HG03060 (cell line): ENCODE measurements around the gene SEPTIN2.
"Not testable (repeated sequence)": the region's sequence is repeated elsewhere in the genome, so short reads cannot be mapped to it uniquely, and the experiment has no call there.

Experiments
- ATAC-seq: cut with Tn5 transposase; IDR thresholded peaks from one replicate; pipeline ENCODE4 v1.9.1; 2021; ENCODE audit warnings: low read depth, moderate number of reproducible peaks; ENCODE audit not compliant: unreplicated experiment

Gene SEPTIN2

DNA sequence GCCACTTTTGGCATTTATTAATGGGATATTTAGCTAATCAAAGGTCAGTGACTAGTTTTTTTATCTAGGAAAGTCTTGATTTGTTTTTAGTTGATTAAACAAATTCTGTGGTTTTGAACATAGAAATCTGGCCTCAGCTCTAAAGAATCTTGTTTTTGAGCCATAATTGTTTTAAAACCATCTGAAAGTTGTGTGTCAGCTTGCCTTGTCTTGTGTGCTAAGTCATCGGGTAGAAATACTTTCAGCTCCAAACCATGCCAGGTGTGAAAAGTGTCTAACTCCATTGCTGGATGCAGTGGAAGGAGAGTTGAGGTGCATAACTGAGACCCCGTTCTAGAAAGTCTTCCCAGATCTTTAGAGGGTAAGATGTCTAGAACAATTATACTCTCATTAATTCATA lies 63.1 kb downstream of the SEPTIN2 start:
- ATAC-seq: no peak

DNA sequence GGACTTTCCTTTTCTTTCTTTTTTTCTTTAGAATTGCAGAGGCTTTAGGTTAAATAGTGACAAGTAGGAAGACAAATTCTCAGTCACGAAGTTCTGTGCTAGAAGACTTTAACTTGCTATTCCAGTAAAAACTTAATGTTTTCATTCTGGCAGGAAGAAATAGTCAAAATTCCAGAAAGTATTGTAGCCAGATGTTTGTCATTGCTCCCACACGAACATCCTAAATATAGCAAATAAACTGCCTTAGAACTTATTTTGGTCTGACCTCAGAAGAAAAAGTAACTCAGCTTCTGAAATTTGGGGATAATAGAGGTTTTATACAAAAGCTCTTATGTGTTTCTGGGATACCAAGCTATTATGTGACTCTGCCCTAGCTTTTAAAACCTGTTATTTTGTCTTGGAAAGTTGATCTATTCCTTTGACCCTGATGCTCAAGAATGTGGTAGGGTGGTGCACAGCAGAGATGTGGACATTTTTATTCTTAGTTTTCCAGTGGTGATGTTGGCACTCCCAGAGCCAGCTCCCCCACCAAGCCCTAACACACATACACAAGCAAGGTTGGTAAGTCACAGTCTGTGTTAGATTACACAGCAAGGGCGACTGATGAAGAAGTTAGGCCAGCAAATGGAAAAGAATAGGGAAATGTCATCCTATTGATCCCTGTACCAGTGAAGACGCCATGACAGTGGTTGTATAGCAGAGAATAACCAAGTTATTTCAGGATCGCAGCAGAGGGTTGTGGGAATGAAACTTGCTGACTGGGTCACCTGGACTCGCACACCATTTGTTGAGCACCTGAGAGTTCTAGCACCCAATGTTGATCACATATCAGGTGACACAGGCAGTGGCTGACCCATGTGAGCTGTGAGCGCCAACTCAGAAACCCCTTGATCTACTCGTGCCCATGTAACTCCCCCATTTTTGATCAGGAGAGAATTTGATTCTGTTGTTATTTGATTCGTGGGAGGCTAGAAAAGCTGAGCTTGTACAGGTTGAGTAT lies 64.1 kb downstream of the SEPTIN2 start:
- ATAC-seq: no peak

DNA sequence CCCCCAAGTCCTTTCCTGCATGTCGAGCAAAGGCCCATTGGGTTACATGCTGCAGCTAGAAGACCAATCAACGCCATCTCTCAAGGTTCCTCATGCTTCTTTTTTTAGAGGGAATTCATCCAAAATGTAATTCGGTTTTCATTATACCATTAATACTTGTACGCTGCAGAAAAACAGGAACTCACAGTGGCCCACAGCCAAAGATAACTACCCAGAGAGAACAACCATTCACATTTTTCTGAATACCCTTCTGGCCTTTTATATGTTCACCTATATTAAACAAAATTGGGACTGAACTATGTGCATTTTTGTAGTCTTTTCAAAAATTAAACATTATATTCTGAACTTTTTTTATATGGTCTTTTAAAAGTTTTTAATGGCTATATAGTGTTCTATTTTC lies 66.1 kb downstream of the SEPTIN2 start:
- no peak for ATAC-seq

DNA sequence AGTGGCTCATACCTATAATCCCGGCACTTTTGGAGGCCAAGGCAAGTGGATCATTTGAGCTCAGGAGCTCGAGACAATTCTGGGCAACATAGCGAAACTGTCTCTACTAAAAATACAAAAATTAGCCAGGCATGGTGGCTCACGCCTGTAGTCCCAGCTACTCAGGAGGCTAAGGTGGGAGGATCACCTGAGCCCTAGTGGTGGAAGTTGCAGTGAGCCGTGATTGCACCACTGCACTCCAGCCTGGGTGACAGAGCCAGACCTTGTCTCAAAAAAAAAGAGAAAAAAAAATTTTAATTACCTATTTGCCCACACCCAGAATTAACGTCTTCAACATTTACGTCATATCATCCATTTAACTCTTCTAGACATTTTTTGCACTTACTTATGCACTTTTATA lies 69.7 kb downstream of the SEPTIN2 start:
- ATAC-seq: not testable (repeated sequence)

DNA sequence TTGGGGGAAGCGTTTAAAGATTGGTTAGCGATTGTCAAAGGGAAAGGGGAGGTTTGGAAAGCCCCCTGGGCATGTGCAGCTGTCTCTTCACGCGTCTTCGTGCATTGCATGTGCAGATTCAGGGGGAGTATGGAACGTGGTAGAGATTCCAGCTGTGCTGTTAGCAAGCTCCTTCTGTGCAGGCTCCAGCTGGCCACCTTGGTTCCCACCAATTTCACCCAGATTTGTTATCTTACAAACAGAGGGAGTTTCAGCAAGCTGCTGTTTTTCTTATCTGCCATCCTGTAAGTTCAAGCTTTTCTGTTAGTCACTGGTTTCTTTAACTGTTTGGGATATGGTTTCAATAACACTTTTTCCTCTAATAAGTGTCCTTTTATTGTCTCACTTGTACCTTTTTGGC lies 70.8 kb downstream of the SEPTIN2 start:
- no peak for ATAC-seq

DNA sequence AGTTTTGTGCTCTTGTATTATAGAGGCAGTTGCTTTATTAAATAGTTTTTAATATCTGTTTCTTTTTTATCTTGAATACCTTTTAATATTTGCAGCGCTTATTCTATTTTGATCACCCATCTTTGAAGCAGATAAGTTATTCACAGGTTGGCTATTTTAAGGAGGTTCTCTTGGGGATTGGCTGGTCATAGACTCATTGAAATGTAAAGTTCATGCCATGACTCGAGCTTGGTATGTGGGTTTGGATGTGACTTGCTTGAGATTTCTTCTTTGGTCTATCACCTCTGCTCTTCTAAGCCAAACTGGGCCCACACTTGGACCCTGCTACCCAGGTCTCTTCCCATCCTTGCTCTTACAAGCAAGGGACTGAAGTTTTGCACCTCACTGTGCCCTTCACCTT lies 74.0 kb downstream of the SEPTIN2 start:
- no peak for ATAC-seq

DNA sequence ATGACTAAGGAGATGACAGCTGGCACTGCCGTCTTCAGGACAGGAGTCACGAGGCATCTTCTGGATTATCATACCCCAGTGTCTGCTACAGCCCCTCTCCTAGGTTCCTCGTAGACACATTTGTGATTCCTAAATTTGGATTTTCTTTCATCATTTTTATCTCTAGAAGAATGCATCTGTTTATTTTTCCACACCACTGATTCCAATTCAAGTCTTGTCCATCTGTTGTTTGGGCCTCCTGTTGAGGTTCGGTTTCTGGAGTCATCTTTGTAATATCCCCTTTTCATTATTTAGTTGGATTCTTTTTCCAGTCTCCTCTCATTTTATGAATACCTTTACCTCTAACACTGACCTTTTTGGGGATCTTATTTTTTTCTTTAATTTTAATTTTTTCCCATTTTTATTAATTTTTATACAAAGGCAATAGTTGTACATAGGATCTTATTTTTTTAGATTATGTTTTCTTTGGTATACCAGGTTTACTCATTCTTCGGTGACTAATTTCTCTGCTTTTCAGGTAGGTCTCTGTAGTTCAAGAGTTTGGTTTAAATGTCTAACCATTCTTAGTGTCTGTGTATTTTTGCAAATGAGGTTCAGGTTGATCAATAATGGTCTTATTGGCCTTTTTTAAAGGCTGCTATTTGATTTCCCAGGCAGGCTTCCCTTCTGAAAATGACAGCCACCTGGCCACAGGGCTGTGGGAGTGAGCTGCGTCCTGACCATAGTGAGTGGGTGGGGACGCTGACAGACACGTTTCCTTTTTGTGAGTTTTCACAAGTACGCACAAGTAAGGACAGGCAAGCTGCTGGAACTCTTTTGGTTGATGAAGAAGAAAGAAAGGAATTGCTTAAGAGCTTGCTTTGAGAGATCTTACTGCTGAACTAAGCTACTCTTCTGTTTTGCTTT lies 74.8 kb downstream of the SEPTIN2 start:
- no peak for ATAC-seq

DNA sequence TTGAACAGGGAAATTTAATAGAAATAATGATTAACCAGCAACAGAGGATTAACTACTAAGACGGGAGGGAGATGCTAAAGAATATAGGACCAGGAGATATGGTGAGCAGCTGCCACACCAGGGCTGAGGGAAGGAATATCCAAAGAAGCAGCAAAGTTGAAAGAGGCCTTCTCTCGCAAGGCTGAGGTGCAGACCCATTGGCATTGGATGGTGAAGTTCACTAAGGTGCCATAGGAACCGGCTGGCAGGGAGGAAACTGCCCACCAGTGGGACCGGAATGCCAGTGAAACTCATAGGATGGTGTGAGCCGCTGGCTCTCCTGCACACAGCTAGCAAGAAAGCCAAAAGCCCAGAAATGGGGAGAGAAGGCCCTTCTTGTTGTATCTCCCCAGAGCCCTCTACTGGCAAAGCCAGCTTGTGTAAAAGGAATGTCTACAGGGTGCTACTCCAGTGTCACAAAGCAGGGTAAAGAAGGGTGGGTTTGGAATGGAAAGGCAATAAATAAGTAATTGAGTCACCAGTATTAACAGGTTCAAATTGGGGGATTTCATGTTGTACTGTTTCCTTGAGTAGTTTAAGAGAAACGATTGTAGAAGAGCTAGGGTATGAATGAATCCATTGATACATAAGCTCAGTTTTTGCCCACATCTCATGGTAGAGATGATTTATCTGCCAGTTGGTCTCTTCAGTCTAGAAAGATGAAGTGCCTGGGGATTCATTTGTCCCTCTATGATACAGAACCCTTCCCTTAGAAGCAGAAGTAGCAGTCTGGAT lies 76.4 kb downstream of the SEPTIN2 start:
- no peak for ATAC-seq

DNA sequence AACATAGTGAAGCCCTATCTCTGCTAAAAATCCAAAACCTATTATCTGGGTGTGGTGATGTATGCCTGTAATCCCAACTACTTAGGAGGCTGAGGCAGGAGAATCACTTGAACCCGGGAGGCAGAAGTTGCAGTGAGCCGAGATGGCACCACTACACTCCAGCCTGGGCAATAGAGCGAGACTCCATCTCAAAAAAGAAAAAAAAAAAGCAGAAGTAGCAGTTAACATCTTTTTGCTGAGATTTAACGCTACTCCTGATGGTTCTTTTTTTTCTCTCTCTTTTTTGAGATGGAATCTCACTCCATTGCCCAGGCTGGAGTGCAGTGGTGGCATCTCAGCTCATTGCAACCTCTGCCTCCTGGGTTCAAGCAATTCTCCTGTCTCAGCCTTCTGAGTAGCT lies 77.0 kb downstream of the SEPTIN2 start:
- ATAC-seq: not testable (repeated sequence)

DNA sequence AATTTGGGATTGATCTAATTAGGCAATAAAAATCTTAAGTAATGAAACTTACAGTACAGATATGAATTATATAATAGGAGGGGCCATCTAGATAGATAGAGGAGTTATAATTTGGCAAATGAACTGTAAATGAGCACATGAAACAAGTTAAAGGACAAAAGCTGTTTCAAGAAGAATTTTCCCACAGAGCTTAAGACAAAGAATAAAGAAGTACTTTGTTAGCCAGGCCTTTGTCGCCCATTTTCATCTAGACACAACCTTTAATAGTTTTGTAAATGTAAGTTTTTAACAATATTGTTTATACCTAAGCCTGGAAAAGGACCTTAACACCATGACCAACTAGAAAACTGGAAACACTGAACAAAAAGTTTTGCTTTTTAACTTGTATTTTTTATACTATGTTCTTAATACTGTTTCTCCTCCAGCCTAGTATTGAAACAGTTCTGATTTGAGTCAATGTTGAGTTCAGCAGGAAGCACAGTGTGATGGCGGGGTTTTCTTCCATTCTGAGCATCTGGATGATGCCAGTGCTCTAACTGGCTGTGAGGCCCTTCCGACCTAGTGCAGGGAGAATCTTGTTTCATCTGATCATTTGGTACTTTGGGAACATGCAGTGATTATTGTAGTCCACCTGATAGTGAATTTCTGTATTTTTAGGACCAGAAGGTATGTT lies 77.9 kb downstream of the SEPTIN2 start:
- ATAC-seq: no peak

DNA sequence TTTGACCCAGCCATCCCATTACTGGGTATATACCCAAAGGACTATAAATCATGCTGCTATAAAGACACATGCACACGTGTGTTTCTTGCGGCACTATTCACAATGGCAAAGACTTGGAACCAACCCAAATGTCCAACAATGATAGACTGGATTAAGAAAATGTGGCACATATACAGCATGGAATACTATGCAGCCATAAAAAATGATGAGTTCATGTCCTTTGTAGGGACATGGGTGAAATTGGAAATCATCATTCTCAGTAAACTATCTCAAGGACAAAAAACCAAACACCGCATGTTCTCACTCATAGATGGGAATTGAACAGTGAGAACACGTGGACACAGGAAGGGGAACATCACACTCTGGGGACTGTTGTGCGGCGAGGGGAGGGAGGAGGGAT lies 81.1 kb downstream of the SEPTIN2 start:
- not testable (repeated sequence) for ATAC-seq

DNA sequence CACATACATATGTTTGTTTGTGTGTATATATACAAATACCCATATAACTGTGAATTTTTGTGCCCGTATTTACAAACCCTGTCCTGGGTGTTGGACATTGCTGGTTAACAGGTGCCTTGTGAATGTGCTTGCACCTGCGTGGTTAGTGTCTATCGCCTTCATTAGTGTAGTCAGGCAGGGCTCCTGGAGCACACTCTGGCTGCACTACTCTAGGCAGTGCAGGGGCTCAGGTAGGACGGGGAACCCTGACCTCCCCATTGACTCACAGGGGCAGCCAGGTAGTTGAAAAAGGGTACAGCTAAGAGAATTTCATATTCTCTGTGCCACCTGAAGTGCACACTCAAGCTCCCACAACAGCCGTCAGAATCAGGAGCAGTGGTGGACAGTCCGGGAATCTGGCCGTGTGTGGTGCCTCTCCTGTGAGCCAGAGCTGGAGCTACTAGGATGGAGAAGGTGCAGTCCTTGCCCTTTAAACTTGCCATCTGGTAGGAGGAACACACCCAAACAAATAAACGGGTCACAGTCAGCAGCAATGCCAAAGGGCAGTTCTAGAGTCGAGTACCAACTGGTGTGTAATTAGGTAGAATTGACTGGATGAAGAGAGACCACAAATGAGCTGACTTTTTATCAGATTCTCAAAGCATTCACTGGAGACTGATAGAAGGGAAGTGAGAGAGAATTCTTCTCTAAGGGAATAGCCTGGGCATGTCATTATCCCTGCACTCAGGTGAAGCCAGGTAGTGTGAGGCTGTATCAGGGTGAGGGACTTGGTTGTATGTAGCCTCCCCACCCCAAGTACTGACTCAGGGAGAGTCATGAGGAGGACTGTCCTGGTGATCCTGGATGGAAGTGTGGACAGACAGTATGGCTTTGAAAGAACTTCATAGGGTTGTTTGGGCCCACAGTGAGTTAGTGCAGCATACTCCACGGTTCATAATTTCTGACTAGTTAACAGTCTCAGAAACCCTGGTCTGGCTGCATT lies 84.5 kb downstream of the SEPTIN2 start:
- no peak for ATAC-seq
